ENCODE measurements around the gene SH3D21.

GRCh38 chr1:36284061-36284460 is 22.1 kb upstream of the SH3D21 start:
- TF ChIP-seq POLR2A (IDR thresholded peaks at IDR 0.05) (no peak), CTCF (IDR thresholded peaks at IDR 0.05) (no peak), POLR2AphosphoS5 (IDR thresholded peaks at IDR 0.05; ENCODE audit: insufficient read depth in 1 of 2, low read depth in 1 of 2) (no peak)
